CD14-positive monocyte (primary cell): ENCODE results near the gene TNIK. TPM values are rescaled to one million over a fixed set of nuclear protein-coding genes. Genes with fewer than 3 reads are reported as not detected.

Experiments
- DNase-seq, 3 donors: peaks; one replicate each; pipeline ENCODE4 v3.0.0-alpha.2; 2011 to 2022
- H2AFZ ChIP-seq: 2 replicates; pipeline ENCODE4 v1.6.0; 2012; ENCODE audit warnings: mild to moderate bottlenecking, low read depth, low read length, inconsistent platforms; ENCODE audit not compliant: insufficient read depth, poor library complexity, severe bottlenecking
- H3K27ac ChIP-seq, 2 donors: 1 replicate in 1 of 2; 2 replicates in 1 of 2; pipeline ENCODE4 v1.5.1; 2012 to 2013; ENCODE audit warnings: low read length in 2 of 2, control low read depth in 1 of 2, inconsistent platforms in 1 of 2, low read depth in 1 of 2, mild to moderate bottlenecking in 1 of 2
- H3K27me3 ChIP-seq, 2 donors: one replicate each; pipeline versions ENCODE4 v1.6.0 to v1.6.1; 2011 to 2013; ENCODE audit warnings: low read length in 2 of 2; ENCODE audit not compliant: control insufficient read depth in 2 of 2, insufficient read depth in 2 of 2
- H3K36me3 ChIP-seq, 2 donors: replicated peaks in 1 of 2; 1 replicate in 1 of 2; 2 replicates in 1 of 2; pipeline versions ENCODE4 v1.5.1 to v1.6.1; 2012 to 2013; ENCODE audit warnings: low read length in 2 of 2, control low read depth in 1 of 2, inconsistent platforms in 1 of 2, mild to moderate bottlenecking in 1 of 2; ENCODE audit not compliant: insufficient read depth in 2 of 2, control insufficient read depth in 1 of 2
- H3K4me1 ChIP-seq, 2 donors: 1 replicate in 1 of 2; 2 replicates in 1 of 2; pipeline versions ENCODE4 v1.5.1 to v1.6.1; 2012 to 2013; ENCODE audit warnings: low read length in 2 of 2, control low read depth in 1 of 2, inconsistent platforms in 1 of 2, mild to moderate bottlenecking in 1 of 2, moderate library complexity in 1 of 2; ENCODE audit not compliant: insufficient read depth in 2 of 2, control insufficient read depth in 1 of 2
- H3K4me2 ChIP-seq: replicated peaks from 2 replicates; pipeline ENCODE3; 2012; ENCODE audit warnings: low read length, moderate library complexity, mild to moderate bottlenecking; ENCODE audit not compliant: poor library complexity, severe bottlenecking; ENCODE audit errors: extremely low read depth
- H3K4me3 ChIP-seq, 3 experiments: fragments of 200-600 bp in 1 of 3; sonication (generic) in 1 of 3; replicated peaks in 1 of 3; 1 replicate in 2 of 3; 2 replicates in 1 of 3; pipeline ENCODE4 v1.5.1; 2011 to 2013; ENCODE audit warnings: low read length in 3 of 3, mild to moderate bottlenecking in 3 of 3, control low read depth in 2 of 3, low read depth in 2 of 3, inconsistent platforms in 1 of 3, moderate library complexity in 1 of 3
- H3K79me2 ChIP-seq: 2 replicates; pipeline ENCODE4 v1.6.0; 2012; ENCODE audit warnings: mild to moderate bottlenecking, control low read depth, inconsistent platforms, low read length, moderate library complexity; ENCODE audit not compliant: insufficient read depth
- H3K9ac ChIP-seq: 2 replicates; pipeline ENCODE4 v1.6.0; 2017; ENCODE audit warnings: low read length, mild to moderate bottlenecking; ENCODE audit not compliant: insufficient read depth, poor library complexity, severe bottlenecking
- H3K9me3 ChIP-seq, 2 donors: replicated peaks in 1 of 2; 1 replicate in 1 of 2; 2 replicates in 1 of 2; pipeline versions ENCODE4 v1.5.1 to v1.6.1; 2012 to 2013; ENCODE audit warnings: low read length in 2 of 2, control low read depth in 1 of 2; ENCODE audit not compliant: control insufficient read depth in 1 of 2, insufficient read depth in 1 of 2
- H4K20me1 ChIP-seq: 2 replicates; pipeline ENCODE4 v1.6.0; 2012; ENCODE audit warnings: mild to moderate bottlenecking, low read length, control low read depth, moderate library complexity; ENCODE audit not compliant: insufficient read depth
- H3K27ac Mint-ChIP-seq, 7 donors: one replicate each; pipeline ENCODE4 v1.8.0; 2020; ENCODE audit warnings: mild to moderate bottlenecking in 7 of 7, mixed read lengths in 7 of 7, moderate library complexity in 6 of 7, inconsistent platforms in 2 of 7
- H3K27me3 Mint-ChIP-seq, 3 donors: one replicate each; pipeline ENCODE4 v1.8.0; 2021 to 2022; ENCODE audit warnings: low read depth in 3 of 3, mild to moderate bottlenecking in 3 of 3, mixed read lengths in 3 of 3, moderate library complexity in 3 of 3, inconsistent platforms in 1 of 3
- H3K36me3 Mint-ChIP-seq, 2 donors: one replicate each; pipeline ENCODE4 v1.8.0; 2020; ENCODE audit warnings: mixed read lengths in 2 of 2, inconsistent platforms in 1 of 2, mild to moderate bottlenecking in 1 of 2
- H3K4me1 Mint-ChIP-seq: one replicate; pipeline ENCODE4 v1.8.0; 2020; ENCODE audit warnings: mild to moderate bottlenecking, mixed read lengths
- H3K4me3 Mint-ChIP-seq, 2 donors: one replicate each; pipeline ENCODE4 v1.8.0; 2020; ENCODE audit warnings: mild to moderate bottlenecking in 2 of 2, mixed read lengths in 2 of 2, moderate library complexity in 1 of 2
- H3K9me3 Mint-ChIP-seq, 7 donors: one replicate each; pipeline ENCODE4 v1.8.0; 2020 to 2022; ENCODE audit warnings: mixed read lengths in 7 of 7, mild to moderate bottlenecking in 6 of 7, moderate library complexity in 6 of 7, inconsistent platforms in 2 of 7
- CTCF ChIP-seq: fragments of 200-600 bp; IDR thresholded peaks from one replicate; pipeline ENCODE4 v1.8.0; 2022; ENCODE audit warnings: antibody characterized with exemption, mild to moderate bottlenecking
- WGBS: methylation state at CpG from one replicate; pipeline ENCODE4 v1.1.5; 2013; ENCODE audit warnings: missing lambda C conversion rate; ENCODE audit not compliant: insufficient coverage; 5-methylcytosine and 5-hydroxymethylcytosine counted together
- intact Hi-C, 2 donors: fragments of 100-400 bp; cut with micrococcal nuclease; formaldehyde crosslinking; loops; one replicate each; pipeline versions ENCODE4 v1.15.0 to v1.15.1; 2023
- polyA plus RNA-seq, 3 donors: library from polyadenylated mRNA; depleted of rRNA in 1 of 3; unstranded in 2 of 3; stranded (reverse) in 1 of 3; fragments of 300-500 nt in 2 of 3; fragments of >200 nt in 1 of 3; fragmentation: Illumina TruSeq in 2 of 3; gene quantifications; 1 replicate in 2 of 3; 2 replicates in 1 of 3; pipeline ENCODE4 v1.2.3, GENCODE V29; 2012 to 2021

Gene TNIK
- polyA plus RNA-seq, 3 donors = 0.36 to 1.8 (median 0.75) TPM

- Mint-ChIP-seq H3K4me3 (peak overlapping the region; percentile 4 to 99), H3K9me3 (peaks cover 0 to 13% (median 2%) of the 10 kb centered on the region in 7 donors), H3K27ac (no peak overlapping the region), H3K27me3 (peaks cover 47 to 55% (median 48%) of the 10 kb centered on the region in 3 donors), H3K36me3 (peaks cover 6 to 7% of the 10 kb centered on the region in 2 donors), H3K4me1 (peaks cover 42% of the 10 kb centered on the region)
- intact Hi-C loops = no loop called here
- H3K79me2 ChIP-seq = no peaks in the 10 kb centered on the region
- H3K9ac ChIP-seq = no peak overlapping the region
- no peak overlapping the region for H2AFZ ChIP-seq
- no peak for DNase-seq
- no peaks in the 10 kb centered on the region for H4K20me1 ChIP-seq
- no peak for TF ChIP-seq CTCF
- no peaks in the 10 kb centered on the region for H3K36me3 ChIP-seq
- H3K27ac ChIP-seq = no peak overlapping the region
- peaks cover 31 to 47% of the 10 kb centered on the region in 2 donors for H3K27me3 ChIP-seq
- 13% methylated on average over 7 of the region's 7 CpGs for WGBS
- H3K9me3 ChIP-seq = no peaks in the 10 kb centered on the region
- H3K4me2 ChIP-seq = peak overlapping the region; percentile 95
- peak overlapping the region in 1 of 3 experiments; percentile 97 for H3K4me3 ChIP-seq
- H3K4me1 ChIP-seq = peaks cover 26 to 27% of the 10 kb centered on the region in 2 donors
These were observed 2.6 kb downstream of the TNIK start for GRCh38 chr3:171457607-171458061.

GRCh38 chr3:171456765-171457606, 3.2 kb downstream of the TNIK start:
- H3K4me3 ChIP-seq = no peak overlapping the region
- H3K36me3 Mint-ChIP-seq = peaks cover 6 to 7% of the 10 kb centered on the region in 2 donors
- peaks cover 26 to 27% of the 10 kb centered on the region in 2 donors for H3K4me1 ChIP-seq
- no peak overlapping the region for H3K27ac ChIP-seq
- no peak overlapping the region for H3K4me2 ChIP-seq
- no peaks in the 10 kb centered on the region for H4K20me1 ChIP-seq
- no peak overlapping the region for H3K27ac Mint-ChIP-seq
- H3K27me3 ChIP-seq = peaks cover 28 to 44% of the 10 kb centered on the region in 2 donors
- H3K79me2 ChIP-seq = no peaks in the 10 kb centered on the region
- peaks cover 42 to 50% (median 44%) of the 10 kb centered on the region in 3 donors for H3K27me3 Mint-ChIP-seq
- intact Hi-C loops = no loop called here
- no peak for DNase-seq
- H3K4me3 Mint-ChIP-seq = peak overlapping the region in 1 of 2 donors; percentile 99
- peaks cover 0 to 13% (median 2%) of the 10 kb centered on the region in 7 donors for H3K9me3 Mint-ChIP-seq
- no peak for TF ChIP-seq CTCF
- no peaks in the 10 kb centered on the region for H3K36me3 ChIP-seq
- WGBS = 94% methylated on average over 3 of the region's 6 CpGs
- no peak overlapping the region for H2AFZ ChIP-seq
- H3K9me3 ChIP-seq = no peaks in the 10 kb centered on the region
- no peak overlapping the region for H3K9ac ChIP-seq
- peaks cover 39% of the 10 kb centered on the region for H3K4me1 Mint-ChIP-seq
